Activated T-helper 17 cell treated with anti-CD3 and anti-CD28 coated beads, Interleukin-2, amount 50 U/mL, for 72 hours (primary cell): ENCODE measurements around the gene ASTL. TPM values are rescaled to one million over a fixed set of nuclear protein-coding genes. Genes with fewer than 3 reads are reported as not detected.
"Not testable (repeated sequence)": the region's sequence is repeated elsewhere in the genome, so short reads cannot be mapped to it uniquely, and the experiment has no call there.

Source experiments
- ATAC-seq: fragments of 150-1000 bp; cut with Tn5 transposase; replicated peaks from 2 replicates; pipeline ENCODE4 v1.10.0; 2021; ENCODE audit warnings: mild to moderate bottlenecking, moderate library complexity
- H3K27ac Mint-ChIP-seq: one replicate; pipeline ENCODE4 v1.8.0; 2022; ENCODE audit warnings: mixed read lengths
- H3K27me3 Mint-ChIP-seq: one replicate; pipeline ENCODE4 v1.8.0; 2022; ENCODE audit warnings: mixed read lengths
- H3K36me3 Mint-ChIP-seq: one replicate; pipeline ENCODE4 v1.8.0; 2022; ENCODE audit warnings: low read depth, mild to moderate bottlenecking, mixed read lengths
- H3K4me1 Mint-ChIP-seq: one replicate; pipeline ENCODE4 v1.8.0; 2022; ENCODE audit warnings: mixed read lengths
- H3K4me3 Mint-ChIP-seq: one replicate; pipeline ENCODE4 v1.8.0; 2022; ENCODE audit warnings: mild to moderate bottlenecking, mixed read lengths
- H3K9me3 Mint-ChIP-seq: one replicate; pipeline ENCODE4 v1.8.0; 2022; ENCODE audit warnings: mixed read lengths
- total RNA-seq, 2 donors: library from RNA; stranded (reverse); gene quantifications; one replicate each; pipeline ENCODE4 v1.2.3, GENCODE V29; 2022

The ASTL gene
- total RNA-seq, 2 donors from 2014 or later: 0.93 to 6.9 TPM

DNA sequence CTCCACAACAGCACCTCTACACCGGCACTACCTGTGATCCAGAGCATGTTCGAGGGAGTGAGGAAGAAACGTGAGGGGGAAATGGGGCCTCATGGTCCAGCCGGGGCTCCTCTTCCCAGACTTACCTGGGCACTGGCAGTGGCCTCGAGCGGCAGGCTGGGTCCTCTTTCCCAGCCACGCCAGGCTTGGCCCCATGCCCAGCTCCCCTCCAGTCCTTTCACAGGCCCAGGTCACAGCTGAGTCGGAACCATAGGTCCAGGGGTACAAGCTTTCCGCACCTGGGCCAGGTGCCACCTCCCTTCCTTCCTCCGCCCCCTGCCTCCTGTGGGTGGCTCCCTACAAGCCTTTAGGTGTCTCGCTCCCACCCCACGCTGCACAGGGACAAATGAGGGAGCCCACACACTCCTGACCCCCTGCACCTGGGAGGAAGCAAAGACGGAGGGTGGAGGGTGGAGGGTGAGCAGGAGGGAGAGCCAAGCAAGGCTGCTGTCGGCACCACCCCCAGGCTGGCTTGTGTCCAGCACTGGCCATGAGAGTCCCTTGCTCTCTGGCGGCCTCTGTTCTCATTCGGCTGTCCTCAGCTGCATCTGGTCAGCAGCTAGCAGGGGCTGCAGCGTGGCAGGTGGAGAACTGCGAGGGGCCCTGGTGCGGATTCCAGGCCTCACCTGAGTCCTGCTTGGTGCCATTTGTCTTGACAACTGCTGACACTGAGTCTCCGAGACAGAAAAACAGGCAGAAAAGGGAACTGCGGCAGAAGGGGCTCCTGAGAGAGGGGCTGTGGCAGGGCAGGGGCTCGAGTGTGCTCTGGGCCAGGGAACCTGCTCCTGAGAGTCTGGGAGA, 48.7 kb downstream of the ASTL start:
- Mint-ChIP-seq H3K9me3 (no peaks in the 10 kb centered on the region), H3K36me3 (no peaks in the 10 kb centered on the region), H3K4me3 (no peak overlapping the region), H3K27me3 (peaks cover 3% of the 10 kb centered on the region), H3K27ac (no peak overlapping the region), H3K4me1 (no peaks in the 10 kb centered on the region)
- ATAC-seq: no peak

DNA sequence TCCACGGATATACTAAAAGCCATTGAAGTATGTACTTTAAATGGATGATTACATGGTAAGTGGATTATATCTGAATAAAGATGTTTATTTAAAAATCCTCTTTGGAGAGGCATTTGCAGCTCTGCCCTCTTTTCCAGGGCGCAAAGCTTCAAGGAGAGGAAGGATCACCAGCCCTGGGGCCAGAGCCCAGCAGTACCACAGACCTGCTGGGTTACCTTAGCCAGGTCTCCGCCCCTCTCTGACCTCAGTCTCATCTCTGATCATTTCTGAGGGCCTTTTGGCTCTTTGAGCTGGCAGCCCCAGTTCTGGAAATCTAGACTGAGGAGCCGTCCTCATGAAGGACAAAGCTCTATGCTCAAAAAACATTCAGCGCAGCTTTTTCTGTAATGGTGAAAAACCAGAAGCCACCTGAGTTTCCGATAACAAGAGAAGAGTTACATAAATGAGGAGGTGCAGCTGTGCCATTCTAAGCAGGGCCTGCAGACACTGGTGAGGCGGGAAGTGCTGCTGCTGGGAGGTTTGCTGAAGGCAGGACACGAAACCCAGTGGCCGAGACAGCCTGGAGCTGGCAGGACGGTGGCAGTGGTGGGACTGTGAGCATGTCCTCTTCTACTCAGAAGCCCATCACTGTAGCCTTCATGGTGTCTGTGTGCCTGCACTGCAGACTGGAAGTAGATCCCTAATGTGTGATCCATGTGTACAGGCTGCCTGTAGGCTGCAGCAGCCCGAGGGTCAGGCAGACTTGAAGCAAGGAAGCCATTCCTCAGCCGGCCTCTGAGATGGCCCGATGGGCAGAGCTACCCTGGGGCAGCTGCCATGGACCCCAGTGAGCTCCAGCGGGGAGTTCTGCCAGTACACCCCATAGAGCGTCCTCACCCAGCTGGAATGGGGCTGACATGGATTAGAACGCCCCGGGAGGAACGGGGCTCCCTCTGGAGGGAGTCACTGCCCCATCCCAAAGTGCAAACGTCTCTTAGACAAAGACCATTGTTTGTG, 49.7 kb downstream of the ASTL start:
- Mint-ChIP-seq H3K4me1 (no peaks in the 10 kb centered on the region), H3K4me3 (no peak overlapping the region), H3K9me3 (no peaks in the 10 kb centered on the region), H3K27ac (no peak overlapping the region), H3K27me3 (peaks cover 9% of the 10 kb centered on the region), H3K36me3 (no peaks in the 10 kb centered on the region)
- no peak for ATAC-seq

DNA sequence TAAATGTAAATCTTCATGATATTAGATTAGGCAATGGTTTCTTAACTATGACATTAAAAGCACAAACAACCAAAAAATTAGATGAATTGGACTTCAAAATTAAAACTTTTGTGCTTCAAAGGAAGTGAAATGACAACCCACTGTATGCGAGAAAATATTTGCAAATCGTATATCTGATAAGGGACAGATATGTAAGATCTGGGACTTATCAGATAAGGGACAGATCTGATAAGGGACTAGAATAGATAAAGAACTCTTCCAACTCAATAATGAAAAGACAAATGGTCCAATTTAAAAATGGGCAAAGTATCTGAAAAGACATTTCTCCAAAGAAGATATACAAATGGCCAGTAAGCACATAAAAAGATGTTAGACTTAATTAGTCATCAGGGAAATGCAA, 51.2 kb downstream of the ASTL start:
- H3K4me3 Mint-ChIP-seq: no peak overlapping the region
- no peaks in the 10 kb centered on the region for H3K36me3 Mint-ChIP-seq
- peaks cover 10% of the 10 kb centered on the region for H3K27me3 Mint-ChIP-seq
- no peaks in the 10 kb centered on the region for H3K9me3 Mint-ChIP-seq
- H3K27ac Mint-ChIP-seq: no peak overlapping the region
- ATAC-seq: no peak
- H3K4me1 Mint-ChIP-seq: no peaks in the 10 kb centered on the region

DNA sequence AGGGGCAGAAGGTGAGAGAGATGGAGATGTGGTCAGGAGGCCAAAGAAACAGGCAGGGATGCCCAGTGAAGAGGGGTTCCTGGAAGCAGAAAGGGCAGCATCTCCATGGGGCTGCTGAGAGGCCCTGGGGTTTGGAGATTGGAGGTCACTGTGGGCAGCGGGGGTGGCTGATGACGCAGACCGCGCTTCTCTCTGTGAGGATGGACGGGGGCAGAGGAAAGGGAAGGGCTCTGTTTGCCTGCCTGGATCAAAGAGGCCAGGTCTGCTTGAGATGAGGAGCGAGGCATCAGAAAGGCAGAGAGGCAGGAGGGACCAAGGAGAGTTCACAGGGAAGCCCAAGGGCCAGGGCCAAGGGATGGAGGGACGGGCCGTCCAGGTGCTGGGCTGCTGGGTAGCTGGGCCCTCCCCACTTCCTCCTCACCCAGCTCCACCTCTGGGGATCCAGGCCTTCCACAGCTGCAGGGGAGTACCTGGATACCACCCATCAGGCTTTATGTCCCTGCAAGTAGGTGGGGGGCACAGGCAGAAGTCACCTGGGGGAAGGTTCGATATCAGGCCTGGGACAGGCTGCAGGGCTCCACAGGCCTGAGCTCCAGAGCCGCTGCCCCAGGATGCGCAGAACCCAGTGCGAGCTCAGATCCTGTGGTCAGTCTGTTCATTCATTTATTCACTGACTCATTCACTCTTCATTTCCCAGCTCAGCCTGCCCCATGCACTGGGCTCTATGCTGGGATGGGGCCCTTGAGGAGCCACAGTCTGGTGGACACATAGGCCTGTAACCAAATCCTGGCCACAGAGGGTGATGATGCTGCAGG, 52.6 kb downstream of the ASTL start:
- Mint-ChIP-seq H3K4me1 (no peaks in the 10 kb centered on the region), H3K27ac (no peak overlapping the region), H3K9me3 (no peaks in the 10 kb centered on the region), H3K4me3 (no peak overlapping the region), H3K27me3 (peaks cover 10% of the 10 kb centered on the region), H3K36me3 (no peaks in the 10 kb centered on the region)
- ATAC-seq: no peak

DNA sequence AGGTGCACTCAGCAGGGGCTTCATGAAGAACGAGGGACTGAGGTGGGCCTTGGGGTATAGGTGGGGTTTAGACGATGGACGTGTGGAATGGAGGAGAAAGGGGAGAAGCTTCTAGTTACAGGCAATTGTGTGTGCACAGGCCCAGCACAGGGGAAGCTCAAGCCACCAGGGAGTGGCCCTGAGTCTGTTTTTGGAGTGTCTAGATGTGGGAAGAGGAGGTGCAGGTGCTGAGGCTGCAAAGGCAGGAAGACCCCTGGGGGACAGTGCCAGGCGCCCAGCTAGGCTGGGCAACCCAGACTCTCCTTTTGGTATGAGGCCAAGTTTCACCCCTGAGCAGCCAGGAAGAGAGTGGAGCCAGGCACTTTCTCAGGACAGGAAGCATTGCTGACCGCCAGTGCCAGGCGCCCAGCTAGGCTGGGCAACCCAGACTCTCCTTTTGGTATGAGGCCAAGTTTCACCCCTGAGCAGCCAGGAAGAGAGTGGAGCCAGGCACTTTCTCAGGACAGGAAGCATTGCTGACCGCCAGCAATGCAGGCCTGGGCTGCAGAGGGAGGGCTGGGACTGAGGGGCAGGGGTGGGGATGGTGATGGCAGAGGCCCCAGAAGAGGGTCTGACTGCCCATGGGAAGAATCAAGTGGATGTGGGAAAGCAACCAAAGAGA, 53.3 kb downstream of the ASTL start:
- H3K4me1 Mint-ChIP-seq, H3K4me3 Mint-ChIP-seq, H3K36me3 Mint-ChIP-seq, H3K9me3 Mint-ChIP-seq, ATAC-seq, H3K27ac Mint-ChIP-seq: not testable (repeated sequence)
- peaks cover 10% of the 10 kb centered on the region for H3K27me3 Mint-ChIP-seq

DNA sequence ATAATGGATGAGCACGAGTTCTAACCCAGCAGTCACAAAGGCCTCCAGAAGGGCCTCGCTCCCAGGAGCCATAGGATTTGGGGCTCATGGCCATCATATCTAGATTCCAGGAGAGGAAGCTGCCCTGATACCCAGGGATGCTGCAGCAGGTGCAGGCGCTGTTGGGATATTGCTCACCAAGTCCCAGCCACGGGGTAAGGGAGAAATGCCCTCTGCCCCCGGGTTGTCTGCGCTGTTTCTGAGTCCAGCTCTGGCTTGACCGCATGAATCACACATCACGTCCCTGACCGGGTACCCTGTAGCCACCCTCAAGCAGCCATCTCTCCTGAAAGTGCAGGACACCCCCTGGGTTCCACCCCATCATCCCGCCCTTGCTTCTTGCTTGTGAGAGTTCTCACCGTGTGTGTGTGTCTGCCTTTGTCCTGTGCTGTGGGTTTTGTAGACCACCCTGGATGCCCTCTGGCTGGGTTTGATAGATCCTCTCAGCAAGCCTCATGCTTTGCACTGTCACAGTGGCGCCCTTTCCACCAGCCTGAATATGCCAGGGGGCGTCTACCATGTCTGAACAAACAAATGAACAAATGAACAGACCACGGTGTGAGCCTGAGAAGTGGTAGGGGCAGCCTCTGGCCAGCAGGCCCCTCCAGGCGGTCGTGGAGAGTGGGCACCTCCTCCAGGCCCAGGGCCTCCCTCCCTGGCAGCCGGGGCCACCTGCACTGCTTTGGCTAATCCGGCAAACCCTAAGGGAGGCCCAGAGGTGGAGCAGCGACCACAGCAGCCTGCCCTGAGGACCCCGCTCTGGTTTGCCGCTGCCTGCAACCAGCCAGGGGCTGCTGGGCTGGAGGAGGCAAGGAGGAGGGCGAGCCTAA, 54.1 kb downstream of the ASTL start:
- H3K4me3 Mint-ChIP-seq: no peak overlapping the region
- no peak overlapping the region for H3K27ac Mint-ChIP-seq
- no peaks in the 10 kb centered on the region for H3K36me3 Mint-ChIP-seq
- peaks cover 10% of the 10 kb centered on the region for H3K27me3 Mint-ChIP-seq
- no peak for ATAC-seq
- H3K9me3 Mint-ChIP-seq: no peaks in the 10 kb centered on the region
- no peaks in the 10 kb centered on the region for H3K4me1 Mint-ChIP-seq

DNA sequence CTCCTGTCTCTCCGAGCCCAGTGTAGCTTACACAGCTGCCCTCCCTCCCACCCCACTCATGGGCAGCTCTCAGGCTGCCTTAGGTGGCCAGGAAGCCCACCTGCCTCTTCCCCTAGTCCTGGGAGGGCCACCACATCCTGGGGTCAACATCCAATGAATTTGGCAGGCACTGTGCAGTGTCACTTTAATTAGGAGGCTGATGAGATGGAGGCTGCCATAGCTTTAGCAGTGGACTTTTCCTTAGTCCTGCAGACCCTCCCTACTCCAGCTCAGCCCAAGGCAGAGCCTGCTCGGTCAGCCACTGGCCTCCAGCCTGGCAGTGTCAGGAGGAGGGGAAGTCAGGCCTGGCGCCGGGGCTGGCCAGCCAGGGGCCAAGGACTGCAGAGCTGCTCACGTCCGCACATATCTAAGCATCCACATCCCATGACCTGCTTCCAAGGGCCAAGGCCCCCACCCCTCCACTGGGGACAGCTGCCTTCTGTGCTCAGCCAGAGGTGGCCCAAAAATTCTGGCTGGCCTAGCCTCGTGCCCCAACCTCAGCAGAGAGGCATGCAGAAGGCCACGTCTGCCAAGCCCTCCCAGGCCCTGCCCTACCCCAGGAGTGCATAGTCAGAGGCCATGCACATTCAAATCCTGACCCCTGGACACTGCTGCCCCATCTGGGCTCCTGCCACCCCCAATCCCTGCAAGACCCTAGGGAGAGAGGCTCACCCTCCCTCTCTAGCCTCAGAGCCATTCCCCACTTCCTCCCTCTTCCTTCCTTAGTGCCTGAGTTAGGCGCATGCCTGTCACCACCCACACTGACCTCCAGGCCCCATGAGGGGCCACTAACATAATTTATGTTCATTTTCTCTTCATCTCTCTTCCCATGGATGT, 55.0 kb downstream of the ASTL start:
- no peak for ATAC-seq
- no peaks in the 10 kb centered on the region for H3K4me1 Mint-ChIP-seq
- H3K9me3 Mint-ChIP-seq: no peaks in the 10 kb centered on the region
- no peak overlapping the region for H3K27ac Mint-ChIP-seq
- H3K36me3 Mint-ChIP-seq: no peaks in the 10 kb centered on the region
- H3K27me3 Mint-ChIP-seq: peaks cover 10% of the 10 kb centered on the region
- H3K4me3 Mint-ChIP-seq: no peak overlapping the region

DNA sequence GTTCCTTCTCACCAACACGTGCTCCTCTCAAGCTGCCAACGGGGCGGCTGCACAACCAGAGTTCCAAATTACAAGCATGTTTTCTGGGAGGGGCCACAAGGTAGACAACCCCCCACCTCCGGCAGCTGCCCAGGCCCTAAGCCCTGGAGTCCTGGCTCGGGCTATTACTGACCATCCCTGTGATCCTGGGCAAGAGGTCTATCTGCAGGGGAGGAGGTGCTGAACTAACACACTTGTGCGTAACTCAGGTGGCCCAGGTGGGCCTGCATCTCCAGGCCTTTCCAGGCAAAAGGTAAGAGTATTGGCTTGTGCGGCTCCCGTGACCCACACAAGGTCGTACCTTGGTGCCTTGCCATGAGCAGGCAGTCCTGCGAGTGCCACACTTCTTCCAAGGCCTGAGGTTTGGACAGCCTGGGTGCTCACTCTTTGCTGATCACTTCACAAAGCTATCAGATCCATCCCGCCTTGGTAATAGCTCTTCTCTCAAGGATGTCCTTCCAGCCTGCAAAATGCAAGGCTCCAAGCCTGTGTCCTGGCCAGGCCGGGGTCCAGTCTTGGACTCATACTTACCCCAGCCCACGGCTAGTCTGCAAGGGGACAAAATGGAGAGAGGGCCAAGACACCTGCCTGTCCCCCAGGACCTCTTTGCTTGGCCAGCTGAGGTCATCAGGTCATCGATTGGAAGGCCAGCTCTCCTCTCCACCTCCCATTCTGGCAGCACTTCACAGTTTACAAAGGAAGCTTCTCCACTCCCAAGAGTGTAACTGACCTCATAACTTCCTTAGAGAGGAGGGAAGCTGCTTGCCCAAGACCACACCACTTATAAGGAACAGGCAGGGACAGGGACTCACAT, 55.9 kb downstream of the ASTL start:
- H3K4me1 Mint-ChIP-seq: no peaks in the 10 kb centered on the region
- no peak for ATAC-seq

DNA sequence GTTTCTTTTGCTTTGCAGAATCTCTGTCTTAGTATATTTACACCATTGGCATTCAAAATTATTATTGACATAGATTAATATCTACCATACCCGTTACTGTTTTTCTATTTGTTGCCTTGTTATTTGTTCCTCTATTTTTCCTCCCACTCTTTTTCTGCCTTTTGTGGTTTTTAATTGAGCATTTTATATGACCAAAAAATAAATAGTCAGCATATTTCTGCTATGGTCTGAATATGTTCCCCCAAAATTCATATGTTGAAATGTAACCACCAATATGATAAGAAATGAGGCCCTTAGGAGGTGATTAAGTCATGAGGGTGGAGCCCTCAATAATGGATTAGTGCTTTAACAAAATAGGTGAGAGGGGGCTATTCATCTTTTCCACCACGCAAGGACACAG, 57.3 kb downstream of the ASTL start:
- H3K4me1 Mint-ChIP-seq: no peaks in the 10 kb centered on the region
- no peaks in the 10 kb centered on the region for H3K9me3 Mint-ChIP-seq
- H3K27ac Mint-ChIP-seq: no peak overlapping the region
- no peak for ATAC-seq
- no peak overlapping the region for H3K4me3 Mint-ChIP-seq
- H3K36me3 Mint-ChIP-seq: no peaks in the 10 kb centered on the region
- H3K27me3 Mint-ChIP-seq: peaks cover 10% of the 10 kb centered on the region

More for the DNA sequence above, 55.9 kb downstream of the ASTL start:
- Mint-ChIP-seq H3K36me3 (no peaks in the 10 kb centered on the region), H3K4me3 (no peak overlapping the region), H3K9me3 (no peaks in the 10 kb centered on the region), H3K27ac (no peak overlapping the region), H3K27me3 (peaks cover 10% of the 10 kb centered on the region)

DNA sequence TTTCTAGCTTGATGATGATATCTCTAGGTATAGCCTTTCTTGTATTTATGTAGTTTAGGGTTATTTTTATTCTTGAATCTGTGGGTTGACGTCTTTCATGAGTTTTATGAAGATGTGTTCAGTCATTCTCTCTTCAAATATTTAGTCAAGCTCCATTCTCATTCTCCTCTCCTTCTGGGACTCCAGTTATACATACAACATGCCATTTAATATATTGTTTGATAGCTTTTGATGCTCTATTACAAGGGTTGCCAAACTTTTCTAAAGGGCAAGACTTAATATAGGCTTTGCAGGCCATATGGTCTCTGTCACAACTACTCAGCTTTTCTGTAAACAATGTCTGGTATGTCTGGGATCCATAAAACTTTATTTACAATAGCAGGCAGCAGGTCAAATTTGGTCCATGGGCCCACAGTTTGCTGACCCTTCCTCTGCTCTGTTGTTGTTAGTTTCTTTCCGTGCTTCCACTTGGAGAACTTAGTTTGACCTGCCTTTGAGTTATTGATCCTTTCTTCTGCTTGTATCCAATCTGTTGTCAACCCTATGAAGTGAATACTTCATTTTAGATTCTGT, 63.0 kb downstream of the ASTL start:
- ATAC-seq: no peak
- no peak overlapping the region for H3K27ac Mint-ChIP-seq
- peaks cover 8% of the 10 kb centered on the region for H3K27me3 Mint-ChIP-seq
- H3K4me1 Mint-ChIP-seq: no peaks in the 10 kb centered on the region
- H3K4me3 Mint-ChIP-seq: no peak overlapping the region
- H3K36me3 Mint-ChIP-seq: no peaks in the 10 kb centered on the region
- peaks cover 6% of the 10 kb centered on the region for H3K9me3 Mint-ChIP-seq

DNA sequence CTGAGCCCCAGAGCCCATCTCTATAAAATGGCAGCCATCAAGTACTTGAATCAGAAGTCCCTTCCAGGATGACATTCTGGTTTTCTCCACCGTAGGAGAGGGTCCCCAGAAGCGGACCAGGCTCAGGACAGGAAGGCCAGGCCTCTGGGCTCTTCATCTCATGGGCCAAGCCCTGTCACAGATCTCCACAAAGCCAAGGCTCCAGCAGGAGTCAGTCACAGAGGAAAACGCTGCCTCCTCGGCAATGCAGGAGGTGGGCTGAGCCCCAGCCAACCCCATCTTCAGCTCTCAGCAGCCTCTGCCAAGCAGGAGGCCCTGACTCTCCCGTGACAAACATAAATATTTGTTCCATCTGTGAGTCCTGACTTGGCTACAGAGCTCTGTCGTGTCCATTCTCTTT, 64.1 kb downstream of the ASTL start:
- H3K27me3 Mint-ChIP-seq: peaks cover 8% of the 10 kb centered on the region
- H3K9me3 Mint-ChIP-seq: peaks cover 6% of the 10 kb centered on the region
- ATAC-seq: no peak
- H3K4me3 Mint-ChIP-seq: no peak overlapping the region
- no peaks in the 10 kb centered on the region for H3K36me3 Mint-ChIP-seq
- no peaks in the 10 kb centered on the region for H3K4me1 Mint-ChIP-seq
- no peak overlapping the region for H3K27ac Mint-ChIP-seq
